ENCODE measurements around the gene SNX3. TPM values are rescaled to one million over a fixed set of nuclear protein-coding genes. Genes with fewer than 3 reads are reported as not detected.

The SNX3 gene
- polyA plus RNA-seq, 4 donors: 238 to 277 (median 270) TPM

Other genes starting within 250 kb of the SNX3 start
- gene OSTM1, start 186.3 kb downstream of the SNX3 start, polyA plus RNA-seq (ENCODE audit: insufficient read length in 4 of 4): 10 to 100 TPM; 26.8 to 33.5 (median 32.8) TPM
- under 1 TPM in 1 of 4 donors, not detected in 3; 0.07 TPM for gene NR2E1, start 95.0 kb downstream of the SNX3 start, polyA plus RNA-seq (ENCODE audit: insufficient read length in 4 of 4)
- gene AFG1L, start 34.0 kb upstream of the SNX3 start, polyA plus RNA-seq (ENCODE audit: insufficient read length in 4 of 4): 1 to 10 TPM; 7.6 to 9.8 (median 7.7) TPM